ENCODE results near the gene ZNF385D. TPM values are rescaled to one million over a fixed set of nuclear protein-coding genes. Genes with fewer than 3 reads are reported as not detected.
A peak's percentile ranks its signal among the peaks of the same experiment; 100 is the strongest.

ZNF385D gene
- total and polyA plus RNA-seq, 4 donors, result 0.17 to 30.9 (median 1.9) TPM

GRCh38 chr3:21752749-21753347, 1.8 kb upstream of the ZNF385D start:
- Histone ChIP-seq H3K4me3 (no peak overlapping the region), H3K9me3 (ENCODE audit: control insufficient read depth in 4 of 4, insufficient read depth in 3 of 4, low read length in 3 of 4) (peaks cover 0 to 2% (median 0%) of the 10 kb centered on the region in 4 donors), H3K27me3 (ENCODE audit: control insufficient read depth in 3 of 3, insufficient read depth in 3 of 3, low read length in 2 of 3) (no peaks in the 10 kb centered on the region), H3K27ac (ENCODE audit: low read depth in 1 of 2, low read length in 1 of 2) (no peak overlapping the region), H3K4me1 (ENCODE audit: control insufficient read depth in 5 of 5, insufficient read depth in 5 of 5, low read length in 5 of 5) (peaks cover 0 to 14% (median 8%) of the 10 kb centered on the region in 5 donors), H3K36me3 (ENCODE audit: control insufficient read depth in 4 of 4, insufficient read depth in 4 of 4, low read length in 4 of 4) (peaks cover 0 to 4% (median 0%) of the 10 kb centered on the region in 4 donors), H3K9ac (ENCODE audit: insufficient read depth in 1 of 2, low read length in 2 of 2) (no peak overlapping the region)
- 33 to 47% methylated on average over 3 of the region's 3 CpGs for WGBS, 2 donors
- peak; percentile 23 for TF ChIP-seq CTCF (IDR thresholded peaks at IDR 0.05; ENCODE audit: control extremely low read depth, extremely low read depth)
- ATAC-seq (ENCODE audit: insufficient read depth, low FRiP score) (no peak), DNase-seq (peak; percentile 17 to 86 (median 80))

GRCh38 chr3:21751886-21752285, 876 bp upstream of the ZNF385D start:
- WGBS, 2 donors, result 57 to 63% methylated on average over 6 of the region's 6 CpGs
- Histone ChIP-seq H3K4me1 (ENCODE audit: control insufficient read depth in 5 of 5, insufficient read depth in 5 of 5, low read length in 5 of 5) (peaks cover 0 to 24% (median 8%) of the 10 kb centered on the region in 5 donors), H3K9ac (ENCODE audit: insufficient read depth in 1 of 2, low read length in 2 of 2) (no peak overlapping the region), H3K27ac (ENCODE audit: low read depth in 1 of 2, low read length in 1 of 2) (no peak overlapping the region), H3K4me3 (no peak overlapping the region), H3K9me3 (ENCODE audit: control insufficient read depth in 4 of 4, insufficient read depth in 3 of 4, low read length in 3 of 4) (peaks cover 0 to 2% (median 0%) of the 10 kb centered on the region in 4 donors), H3K27me3 (ENCODE audit: control insufficient read depth in 3 of 3, insufficient read depth in 3 of 3, low read length in 2 of 3) (no peaks in the 10 kb centered on the region), H3K36me3 (ENCODE audit: control insufficient read depth in 4 of 4, insufficient read depth in 4 of 4, low read length in 4 of 4) (peaks cover 0 to 4% (median 0%) of the 10 kb centered on the region in 4 donors)
- no peak for TF ChIP-seq CTCF (IDR thresholded peaks at IDR 0.05; ENCODE audit: control extremely low read depth, extremely low read depth)
- ATAC-seq (ENCODE audit: insufficient read depth, low FRiP score) (no peak), DNase-seq (peak in 2 of 3 donors; percentile 34 to 47)

DNA sequence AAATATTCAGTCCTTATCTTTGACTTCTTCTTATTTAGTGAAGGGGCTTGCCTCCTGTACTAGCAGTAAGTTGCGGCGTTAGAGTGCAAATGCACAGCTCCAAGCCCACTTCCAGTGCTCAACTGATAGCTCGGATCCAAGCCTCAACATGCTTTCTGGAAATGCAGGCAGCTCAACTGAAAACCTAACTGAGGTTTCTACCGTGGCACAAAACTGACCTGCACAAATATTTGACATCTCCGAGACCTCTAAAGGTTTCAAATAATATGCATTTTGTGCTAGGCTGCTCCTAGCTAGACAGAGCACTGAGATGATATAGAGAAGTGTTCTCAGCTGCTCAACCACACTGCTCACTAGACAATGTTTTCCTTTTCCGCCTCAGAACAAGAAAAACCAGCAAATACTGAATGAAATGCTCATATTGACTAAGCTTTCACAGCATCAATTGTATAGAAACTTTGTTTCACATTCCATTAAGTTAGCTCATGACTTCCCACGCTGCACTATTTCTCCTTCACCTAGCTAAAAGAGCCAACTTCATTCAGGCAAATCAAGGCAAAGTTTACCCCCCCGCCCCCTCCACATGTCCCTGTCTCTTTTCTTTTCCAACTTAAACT, 822 bp downstream of the ZNF385D start:
- no peak for TF ChIP-seq CTCF (IDR thresholded peaks at IDR 0.05; ENCODE audit: control extremely low read depth, extremely low read depth)
- no peak for ATAC-seq (ENCODE audit: insufficient read depth, low FRiP score)
- H3K9me3 ChIP-seq (ENCODE audit: control insufficient read depth in 4 of 4, insufficient read depth in 3 of 4, low read length in 3 of 4), result peaks cover 0 to 2% (median 0%) of the 10 kb centered on the region in 4 donors
- H3K27ac ChIP-seq (ENCODE audit: low read depth in 1 of 2, low read length in 1 of 2), result peak overlapping the region in 1 of 2 donors; percentile 59
- H3K9ac ChIP-seq (ENCODE audit: insufficient read depth in 1 of 2, low read length in 2 of 2), result peak overlapping the region; percentile 32 to 75
- WGBS, 2 donors, result 38 to 49% methylated on average over 8 of the region's 8 CpGs
- H3K4me1 ChIP-seq (ENCODE audit: control insufficient read depth in 5 of 5, insufficient read depth in 5 of 5, low read length in 5 of 5), result peaks cover 0 to 41% (median 12%) of the 10 kb centered on the region in 5 donors
- no peak overlapping the region for H3K4me3 ChIP-seq
- peak; percentile 13 to 68 (median 62) for DNase-seq
- H3K36me3 ChIP-seq (ENCODE audit: control insufficient read depth in 4 of 4, insufficient read depth in 4 of 4, low read length in 4 of 4), result peaks cover 0 to 4% (median 0%) of the 10 kb centered on the region in 4 donors
- no peaks in the 10 kb centered on the region for H3K27me3 ChIP-seq (ENCODE audit: control insufficient read depth in 3 of 3, insufficient read depth in 3 of 3, low read length in 2 of 3)

Measured in lung (tissue), 12 donors.